ENCODE measurements around the gene SFXN2.

DNA sequence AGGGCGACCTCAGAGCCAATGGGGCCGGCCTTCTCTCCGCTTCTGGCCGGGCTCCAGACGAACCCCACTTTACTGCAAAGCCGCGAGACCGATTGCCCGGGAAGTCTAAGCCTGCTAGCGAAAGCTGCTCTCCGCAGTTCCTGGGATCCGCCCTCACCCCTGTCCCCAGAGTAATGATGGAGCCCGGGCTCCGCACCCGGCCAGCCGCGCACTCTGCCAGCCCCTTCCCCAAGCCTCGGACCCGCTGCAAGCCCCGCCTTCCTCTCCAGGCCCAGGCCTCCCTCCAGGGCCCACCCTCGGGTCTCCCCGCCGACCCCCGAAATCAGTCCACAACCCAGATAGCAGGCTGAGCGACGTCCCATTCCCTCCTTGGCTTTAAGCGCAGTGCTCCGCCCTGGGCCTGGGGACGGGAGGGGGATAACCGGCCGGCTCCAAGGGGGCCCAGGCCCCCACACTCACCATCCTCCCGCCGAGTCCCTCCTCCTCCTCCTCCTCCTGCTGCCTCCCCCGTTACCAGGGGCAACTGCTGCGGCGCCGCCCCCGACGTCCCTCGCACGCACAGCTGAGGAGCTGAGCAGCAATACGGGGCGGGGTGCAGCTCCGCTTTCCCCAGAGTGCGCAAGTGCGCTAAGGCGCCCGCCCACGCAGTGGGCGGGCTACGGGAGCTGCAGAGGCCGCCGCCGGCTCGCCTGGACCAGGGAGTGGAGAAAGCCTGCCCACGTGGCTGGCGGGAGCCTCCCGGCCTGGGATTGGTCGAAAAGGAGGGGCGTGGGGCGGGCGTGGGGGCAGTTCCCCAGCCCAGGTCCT is 419 bp upstream of the SFXN2 start, which contains the start of gene ARL3:
- TF ChIP-seq, protein P1, sequence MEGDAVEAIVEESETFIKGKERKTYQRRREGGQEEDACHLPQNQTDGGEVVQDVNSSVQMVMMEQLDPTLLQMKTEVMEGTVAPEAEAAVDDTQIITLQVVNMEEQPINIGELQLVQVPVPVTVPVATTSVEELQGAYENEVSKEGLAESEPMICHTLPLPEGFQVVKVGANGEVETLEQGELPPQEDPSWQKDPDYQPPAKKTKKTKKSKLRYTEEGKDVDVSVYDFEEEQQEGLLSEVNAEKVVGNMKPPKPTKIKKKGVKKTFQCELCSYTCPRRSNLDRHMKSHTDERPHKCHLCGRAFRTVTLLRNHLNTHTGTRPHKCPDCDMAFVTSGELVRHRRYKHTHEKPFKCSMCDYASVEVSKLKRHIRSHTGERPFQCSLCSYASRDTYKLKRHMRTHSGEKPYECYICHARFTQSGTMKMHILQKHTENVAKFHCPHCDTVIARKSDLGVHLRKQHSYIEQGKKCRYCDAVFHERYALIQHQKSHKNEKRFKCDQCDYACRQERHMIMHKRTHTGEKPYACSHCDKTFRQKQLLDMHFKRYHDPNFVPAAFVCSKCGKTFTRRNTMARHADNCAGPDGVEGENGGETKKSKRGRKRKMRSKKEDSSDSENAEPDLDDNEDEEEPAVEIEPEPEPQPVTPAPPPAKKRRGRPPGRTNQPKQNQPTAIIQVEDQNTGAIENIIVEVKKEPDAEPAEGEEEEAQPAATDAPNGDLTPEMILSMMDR (IDR thresholded peaks at IDR 0.05) = peak in 3 of 4 experiments; percentile 56 to 69 (median 69)
- TF ChIP-seq POLR2A (IDR thresholded peaks at IDR 0.05) = peak; percentile 55 to 66

Measured in sigmoid colon (tissue), 3 donors.